RWPE2 (cell line): ENCODE data around the gene AGBL2.
"Not testable (repeated sequence)": the region's sequence is repeated elsewhere in the genome, so short reads cannot be mapped to it uniquely, and the experiment has no call there.

Experiments
- ATAC-seq: fragments of 200-7000 bp; cut with Tn5 transposase; 3 replicates; pipeline ENCODE4 v1.9.1; 2021; ENCODE audit warnings: low read depth
- DNase-seq: peaks from one replicate; pipeline ENCODE4 v3.0.0-alpha.2; 2020; ENCODE audit warnings: low spot score
- H3K27ac ChIP-seq: fragments of 450-650 bp; 2 replicates; pipeline ENCODE4 v1.5.1; 2017; ENCODE audit warnings: mild to moderate bottlenecking; ENCODE audit not compliant: poor library complexity, severe bottlenecking
- H3K27me3 ChIP-seq: fragments of 250-450 bp; sonication (Bioruptor Pico); 2 replicates; pipeline ENCODE4 v1.5.1; 2021; ENCODE audit warnings: mild to moderate bottlenecking, moderate library complexity; ENCODE audit not compliant: insufficient read depth, poor library complexity, severe bottlenecking
- H3K36me3 ChIP-seq: fragments of 250-450 bp; sonication (Bioruptor Pico); 2 replicates; pipeline ENCODE4 v1.5.1; 2020; ENCODE audit warnings: low read depth, mild to moderate bottlenecking, moderate library complexity
- H3K4me1 ChIP-seq: fragments of 250-450 bp; sonication (Bioruptor Pico); 2 replicates; pipeline ENCODE4 v1.5.1; 2021; ENCODE audit warnings: mild to moderate bottlenecking, moderate library complexity; ENCODE audit not compliant: insufficient read depth, poor library complexity, severe bottlenecking
- H3K4me3 ChIP-seq: fragments of 250-450 bp; sonication (Bioruptor Pico); 2 replicates; pipeline ENCODE4 v1.5.1; 2021; ENCODE audit warnings: mild to moderate bottlenecking, moderate library complexity; ENCODE audit not compliant: severe bottlenecking
- H3K9me3 ChIP-seq: fragments of 250-450 bp; sonication (Bioruptor Pico); 2 replicates; pipeline ENCODE4 v1.5.1; 2021; ENCODE audit warnings: mild to moderate bottlenecking, moderate library complexity; ENCODE audit not compliant: severe bottlenecking
- TF ChIP-seq, protein P1 (sequence below): fragments of 450-650 bp; IDR thresholded peaks from one replicate; pipeline ENCODE4 v1.5.1; 2017; ENCODE audit warnings: mild to moderate bottlenecking, moderate library complexity; ENCODE audit not compliant: poor library complexity, severe bottlenecking

Gene AGBL2

DNA sequence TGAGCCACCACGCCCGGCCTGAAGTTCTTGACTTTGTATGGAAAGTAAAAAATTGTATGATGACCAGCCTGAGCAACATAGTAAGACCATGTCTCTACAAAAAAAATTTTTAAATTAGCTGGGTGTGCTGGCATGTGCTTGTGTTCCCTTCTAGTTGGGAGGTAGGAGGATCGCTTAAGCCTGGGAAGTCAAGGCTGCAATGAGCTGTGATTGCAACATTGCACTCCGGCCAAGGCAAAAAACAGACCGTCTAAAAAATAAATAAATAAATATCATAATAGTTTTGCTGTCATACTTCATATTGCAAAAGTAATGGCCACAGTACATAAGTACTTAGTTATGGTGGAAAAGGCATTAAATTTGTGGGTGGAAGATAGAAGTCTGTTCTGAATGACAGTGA is 3.4 kb downstream of the AGBL2 start:
- ATAC-seq, result no peak
- peaks cover 7% of the 10 kb centered on the region for H3K36me3 ChIP-seq
- no peak for DNase-seq
- no peak overlapping the region for H3K4me3 ChIP-seq
- H3K4me1 ChIP-seq, result peaks cover 4% of the 10 kb centered on the region
- H3K9me3 ChIP-seq, result no peaks in the 10 kb centered on the region
- H3K27me3 ChIP-seq, result no peaks in the 10 kb centered on the region
- TF ChIP-seq, protein P1, sequence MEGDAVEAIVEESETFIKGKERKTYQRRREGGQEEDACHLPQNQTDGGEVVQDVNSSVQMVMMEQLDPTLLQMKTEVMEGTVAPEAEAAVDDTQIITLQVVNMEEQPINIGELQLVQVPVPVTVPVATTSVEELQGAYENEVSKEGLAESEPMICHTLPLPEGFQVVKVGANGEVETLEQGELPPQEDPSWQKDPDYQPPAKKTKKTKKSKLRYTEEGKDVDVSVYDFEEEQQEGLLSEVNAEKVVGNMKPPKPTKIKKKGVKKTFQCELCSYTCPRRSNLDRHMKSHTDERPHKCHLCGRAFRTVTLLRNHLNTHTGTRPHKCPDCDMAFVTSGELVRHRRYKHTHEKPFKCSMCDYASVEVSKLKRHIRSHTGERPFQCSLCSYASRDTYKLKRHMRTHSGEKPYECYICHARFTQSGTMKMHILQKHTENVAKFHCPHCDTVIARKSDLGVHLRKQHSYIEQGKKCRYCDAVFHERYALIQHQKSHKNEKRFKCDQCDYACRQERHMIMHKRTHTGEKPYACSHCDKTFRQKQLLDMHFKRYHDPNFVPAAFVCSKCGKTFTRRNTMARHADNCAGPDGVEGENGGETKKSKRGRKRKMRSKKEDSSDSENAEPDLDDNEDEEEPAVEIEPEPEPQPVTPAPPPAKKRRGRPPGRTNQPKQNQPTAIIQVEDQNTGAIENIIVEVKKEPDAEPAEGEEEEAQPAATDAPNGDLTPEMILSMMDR, result no peak
- H3K27ac ChIP-seq, result no peak overlapping the region

DNA sequence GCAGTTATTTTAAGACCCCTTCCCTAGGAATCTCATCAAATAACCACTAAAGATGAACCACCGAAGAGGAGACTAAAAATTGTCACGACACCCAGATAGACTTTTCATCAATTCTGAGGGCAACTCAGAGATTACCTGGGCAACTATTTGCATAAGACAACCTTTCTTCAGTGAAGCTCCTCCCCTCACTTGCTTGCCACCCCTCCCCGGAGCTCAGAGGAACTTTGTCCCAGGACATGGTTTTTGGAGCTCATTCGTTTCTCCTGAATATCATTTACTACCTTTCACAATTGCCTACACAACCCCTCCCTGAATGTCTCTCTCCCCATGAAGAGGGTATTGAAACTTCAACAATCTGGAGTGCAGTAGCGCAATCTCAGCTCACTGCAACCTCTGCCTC is 3.9 kb downstream of the AGBL2 start:
- no peak overlapping the region for H3K27ac ChIP-seq
- no peak overlapping the region for H3K4me3 ChIP-seq
- H3K9me3 ChIP-seq, result no peaks in the 10 kb centered on the region
- H3K27me3 ChIP-seq, result no peaks in the 10 kb centered on the region
- TF ChIP-seq, protein P1, result no peak
- H3K36me3 ChIP-seq, result peaks cover 2% of the 10 kb centered on the region; the same call in 1 of the 2 replicates
- ATAC-seq, result no peak
- no peak for DNase-seq
- H3K4me1 ChIP-seq, result peaks cover 4% of the 10 kb centered on the region

DNA sequence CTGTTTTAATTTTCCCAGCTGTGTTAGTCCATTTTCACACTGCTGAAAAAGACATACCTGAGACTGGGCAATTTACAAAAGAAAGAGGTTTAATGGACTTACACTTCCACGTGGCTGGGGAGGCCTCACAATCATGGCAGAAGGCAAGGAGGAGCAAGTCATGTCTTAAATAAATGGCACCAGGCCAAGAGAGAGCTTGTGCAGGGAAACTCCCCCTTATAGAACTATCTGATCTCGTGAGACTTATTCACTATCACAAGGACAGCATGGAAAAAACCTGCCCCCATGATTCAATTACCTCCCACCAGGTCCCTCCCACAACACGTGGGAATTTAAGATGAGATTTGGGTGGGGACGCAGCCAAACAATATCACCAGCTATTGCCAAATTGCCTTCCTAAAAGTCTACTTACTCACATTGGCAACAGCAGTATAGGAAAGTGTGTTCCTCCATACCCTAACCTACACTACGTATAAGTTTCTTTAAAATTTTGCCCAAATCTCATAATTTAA is 7.8 kb downstream of the AGBL2 start:
- not testable (repeated sequence) for ATAC-seq, DNase-seq

DNA sequence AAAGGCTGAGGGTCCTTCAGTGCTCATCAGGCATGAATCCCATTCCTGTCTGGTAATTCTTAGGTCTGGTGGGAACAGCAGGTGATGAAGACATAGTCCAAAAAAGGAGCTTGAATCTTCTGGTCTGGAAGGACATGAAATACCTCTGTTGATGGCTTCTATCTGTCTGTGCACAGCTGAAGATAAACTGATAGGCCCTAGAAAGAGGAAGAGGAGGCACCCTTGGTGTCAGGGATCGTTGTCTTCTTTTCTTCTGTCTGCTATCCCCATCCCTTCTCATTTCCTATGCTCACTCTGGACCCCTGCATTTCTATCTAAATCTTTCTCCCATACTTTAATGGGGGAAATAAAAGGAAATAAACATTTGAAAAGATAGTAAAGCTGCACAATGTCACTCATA is 9.4 kb downstream of the AGBL2 start:
- ATAC-seq, result no peak
- TF ChIP-seq, protein P1, result no peak

More for the DNA sequence above, 7.8 kb downstream of the AGBL2 start:
- not testable (repeated sequence) for H3K27me3 ChIP-seq, H3K36me3 ChIP-seq, H3K27ac ChIP-seq, H3K4me3 ChIP-seq, H3K4me1 ChIP-seq, H3K9me3 ChIP-seq

DNA sequence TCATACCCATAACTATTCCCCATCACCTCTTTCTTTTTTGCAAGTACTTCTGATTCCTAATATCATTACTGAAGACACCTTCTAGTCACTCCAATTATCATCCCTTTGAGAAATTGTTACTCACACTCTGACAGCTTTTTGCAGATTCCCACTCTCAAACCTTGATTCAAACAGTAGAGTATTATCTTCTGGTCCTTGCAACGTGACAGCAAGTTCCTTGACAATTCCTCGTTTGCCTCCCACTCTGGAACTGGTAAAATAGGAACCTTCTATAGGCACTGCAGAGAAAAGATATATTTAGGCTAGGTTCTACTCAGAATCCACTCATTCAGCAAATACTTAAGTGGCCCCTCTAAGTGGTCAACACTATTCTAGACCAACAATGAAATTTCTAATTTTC is 23.2 kb downstream of the AGBL2 start:
- H3K36me3 ChIP-seq, result no peaks in the 10 kb centered on the region
- H3K27ac ChIP-seq, result no peak overlapping the region
- no peak overlapping the region for H3K4me3 ChIP-seq
- H3K4me1 ChIP-seq, result no peaks in the 10 kb centered on the region
- no peaks in the 10 kb centered on the region for H3K9me3 ChIP-seq
- no peaks in the 10 kb centered on the region for H3K27me3 ChIP-seq
- DNase-seq, result no peak
- no peak for ATAC-seq
- TF ChIP-seq, protein P1, result no peak

More for the DNA sequence above, 9.4 kb downstream of the AGBL2 start:
- H3K4me1 ChIP-seq, result no peaks in the 10 kb centered on the region
- no peaks in the 10 kb centered on the region for H3K36me3 ChIP-seq
- H3K27ac ChIP-seq, result no peak overlapping the region
- H3K4me3 ChIP-seq, result no peak overlapping the region
- no peaks in the 10 kb centered on the region for H3K9me3 ChIP-seq
- no peaks in the 10 kb centered on the region for H3K27me3 ChIP-seq
- no peak for DNase-seq
